SW480 (cell line): ENCODE data around the gene COQ8A.
"Not testable (repeated sequence)": the region's sequence is repeated elsewhere in the genome, so short reads cannot be mapped to it uniquely, and the experiment has no call there.

ENCODE experiments used
- DNase-seq: peaks from one replicate; pipeline ENCODE4 v3.0.0-alpha.2; 2016; ENCODE audit warnings: low spot score

Gene COQ8A

GRCh38 chr1:226953175-226953800, 13.2 kb downstream of the COQ8A start:
- no peak for DNase-seq

GRCh38 chr1:226954337-226954736, 14.2 kb downstream of the COQ8A start:
- no peak for DNase-seq

- DNase-seq, result no peak
Observed at GRCh38 chr1:226954777-226955176, 14.7 kb downstream of the COQ8A start.

GRCh38 chr1:226955857-226956256, 15.8 kb downstream of the COQ8A start:
- not testable (repeated sequence) for DNase-seq

- no peak for DNase-seq
Observed at GRCh38 chr1:226956942-226957713, 17.0 kb downstream of the COQ8A start.

- no peak for DNase-seq
Observed at GRCh38 chr1:226957714-226958113, 17.6 kb downstream of the COQ8A start.

GRCh38 chr1:226958300-226958699, 18.2 kb downstream of the COQ8A start:
- DNase-seq, result no peak

GRCh38 chr1:226960256-226960655, 20.2 kb downstream of the COQ8A start:
- no peak for DNase-seq

- no peak for DNase-seq
Observed at GRCh38 chr1:226960944-226961765, 21.1 kb downstream of the COQ8A start.

GRCh38 chr1:226962421-226963391, 22.6 kb downstream of the COQ8A start:
- no peak for DNase-seq

- DNase-seq, result no peak
Observed at GRCh38 chr1:226964068-226964425, 24.0 kb downstream of the COQ8A start.

- no peak for DNase-seq
Observed at GRCh38 chr1:226964611-226965486, 24.8 kb downstream of the COQ8A start.

- DNase-seq, result no peak
Observed at GRCh38 chr1:226965581-226966440, 25.7 kb downstream of the COQ8A start.

- no peak for DNase-seq
Observed at GRCh38 chr1:226966683-226967082, 26.6 kb downstream of the COQ8A start.

- no peak for DNase-seq
Observed at GRCh38 chr1:226967665-226968064, 27.6 kb downstream of the COQ8A start.

GRCh38 chr1:226971765-226972164, 31.7 kb downstream of the COQ8A start:
- no peak for DNase-seq

GRCh38 chr1:226972931-226973330, 32.8 kb downstream of the COQ8A start:
- DNase-seq, result no peak

GRCh38 chr1:226973371-226973897, 33.3 kb downstream of the COQ8A start:
- DNase-seq, result no peak

- DNase-seq, result no peak
Observed at GRCh38 chr1:226973898-226974543, 33.9 kb downstream of the COQ8A start.
